GM18517 (cell line): ENCODE measurements around the gene COA6.
"Not testable (repeated sequence)": the region's sequence is repeated elsewhere in the genome, so short reads cannot be mapped to it uniquely, and the experiment has no call there.

Experiments used
- ATAC-seq: cut with Tn5 transposase; IDR thresholded peaks from one replicate; pipeline ENCODE4 v1.9.1; 2021; ENCODE audit warnings: mild to moderate bottlenecking, moderate library complexity; ENCODE audit not compliant: unreplicated experiment

COA6 gene

GRCh38 chr1:234369033-234369430, 4.2 kb upstream of the COA6 start:
- no peak for ATAC-seq

- no peak for ATAC-seq
Observed at GRCh38 chr1:234369784-234370183, 3.5 kb upstream of the COA6 start.

- no peak for ATAC-seq
Observed at GRCh38 chr1:234371414-234371813, 1.8 kb upstream of the COA6 start.

- no peak for ATAC-seq
Observed at GRCh38 chr1:234372011-234372757, 1.1 kb upstream of the COA6 start.

GRCh38 chr1:234373959-234374254, 651 bp downstream of the COA6 start:
- ATAC-seq = peak; percentile 15

- no peak for ATAC-seq
Observed at GRCh38 chr1:234375672-234376071, 2.4 kb downstream of the COA6 start.

GRCh38 chr1:234379591-234380109, 6.4 kb downstream of the COA6 start:
- ATAC-seq = not testable (repeated sequence)

- no peak for ATAC-seq
Observed at GRCh38 chr1:234381699-234382555, 8.7 kb downstream of the COA6 start.

- ATAC-seq = no peak
Observed at GRCh38 chr1:234386122-234386521, 12.9 kb downstream of the COA6 start.

- no peak for ATAC-seq
Observed at GRCh38 chr1:234388094-234388493, 14.8 kb downstream of the COA6 start.

- ATAC-seq = no peak
Observed at GRCh38 chr1:234393190-234393589, 19.9 kb downstream of the COA6 start.

- ATAC-seq = no peak
Observed at GRCh38 chr1:234395297-234395696, 22.0 kb downstream of the COA6 start.

GRCh38 chr1:234396092-234396491, 22.8 kb downstream of the COA6 start:
- ATAC-seq = no peak

GRCh38 chr1:234396871-234397270, 23.6 kb downstream of the COA6 start:
- no peak for ATAC-seq

- no peak for ATAC-seq
Observed at GRCh38 chr1:234397732-234398131, 24.5 kb downstream of the COA6 start.

- peak; percentile 70 for ATAC-seq
Observed at GRCh38 chr1:234398849-234399381, 25.7 kb downstream of the COA6 start.

- ATAC-seq = not testable (repeated sequence)
Observed at GRCh38 chr1:234399515-234399914, 26.3 kb downstream of the COA6 start.

GRCh38 chr1:234400773-234401172, 27.5 kb downstream of the COA6 start:
- ATAC-seq = peak; percentile 55

- no peak for ATAC-seq
Observed at GRCh38 chr1:234401658-234402057, 28.4 kb downstream of the COA6 start.

- ATAC-seq = no peak
Observed at GRCh38 chr1:234402939-234403338, 29.7 kb downstream of the COA6 start.

- ATAC-seq = no peak
Observed at GRCh38 chr1:234405676-234406075, 32.4 kb downstream of the COA6 start.

GRCh38 chr1:234406871-234407270, 33.6 kb downstream of the COA6 start:
- ATAC-seq = no peak
